ENCODE results near the gene PRPSAP1.

Gene PRPSAP1

DNA sequence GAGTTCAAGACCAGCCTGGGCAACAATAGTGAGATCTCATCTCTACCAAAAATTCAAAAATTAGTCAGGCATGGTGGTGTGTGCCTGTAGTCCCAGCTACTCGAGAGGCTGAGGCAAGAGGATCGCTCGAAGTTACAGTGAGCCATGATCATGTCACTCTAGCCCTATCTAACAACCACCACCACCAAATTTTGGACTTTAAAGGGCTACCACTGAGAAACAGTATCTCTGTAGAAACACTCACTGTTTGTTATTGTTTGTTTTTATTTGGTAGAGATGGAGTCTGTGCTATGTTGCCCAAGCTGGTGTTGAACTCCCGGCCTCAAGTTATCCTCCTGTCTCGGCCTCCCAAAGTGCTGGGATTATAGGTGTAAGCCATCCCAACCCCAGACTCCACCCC is 89.8 kb downstream of the PRPSAP1 start:
- no peak for DNase-seq

GRCh38 chr17:76262732-76263344 is 90.9 kb downstream of the PRPSAP1 start:
- peak; percentile 53 for DNase-seq

GRCh38 chr17:76261421-76262215 is 92.1 kb downstream of the PRPSAP1 start:
- peak; percentile 65 for DNase-seq

- no peak for DNase-seq
Observed at GRCh38 chr17:76260669-76261068, 93.0 kb downstream of the PRPSAP1 start.

DNA sequence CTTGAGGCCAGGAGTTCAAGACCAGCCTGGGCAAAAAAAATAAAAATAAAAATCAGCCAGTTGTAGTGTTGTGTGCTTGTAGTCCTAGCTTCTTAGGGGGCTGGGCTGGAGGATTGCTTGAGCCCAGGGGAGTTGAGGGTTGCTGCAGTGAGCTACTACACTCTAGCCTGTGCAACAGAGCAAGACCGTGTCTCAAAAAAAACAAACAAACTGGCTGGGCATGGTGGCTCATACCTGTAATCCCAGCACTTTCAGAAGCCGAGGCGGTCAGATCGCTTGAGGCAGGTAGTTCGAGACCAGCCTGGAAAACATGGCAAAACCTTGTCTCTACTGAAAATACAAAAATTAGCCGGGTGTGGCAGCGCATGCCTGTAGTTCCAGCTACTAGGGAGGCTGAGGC is 93.5 kb downstream of the PRPSAP1 start:
- no peak for DNase-seq

Data from activated CD4-positive, alpha-beta T cell treated with anti-CD3 and anti-CD28 coated beads, Interleukin-2, amount 50 U/mL, for 16 hours (primary cell).